ENCODE measurements around the gene XRCC1. TPM values are rescaled to one million over a fixed set of nuclear protein-coding genes. Genes with fewer than 3 reads are reported as not detected.
"Not testable (repeated sequence)": the region's sequence is repeated elsewhere in the genome, so short reads cannot be mapped to it uniquely, and the experiment has no call there.

XRCC1 gene
- total RNA-seq, 2 donors from 2014 or later: 22.3 to 40.7 TPM

DNA sequence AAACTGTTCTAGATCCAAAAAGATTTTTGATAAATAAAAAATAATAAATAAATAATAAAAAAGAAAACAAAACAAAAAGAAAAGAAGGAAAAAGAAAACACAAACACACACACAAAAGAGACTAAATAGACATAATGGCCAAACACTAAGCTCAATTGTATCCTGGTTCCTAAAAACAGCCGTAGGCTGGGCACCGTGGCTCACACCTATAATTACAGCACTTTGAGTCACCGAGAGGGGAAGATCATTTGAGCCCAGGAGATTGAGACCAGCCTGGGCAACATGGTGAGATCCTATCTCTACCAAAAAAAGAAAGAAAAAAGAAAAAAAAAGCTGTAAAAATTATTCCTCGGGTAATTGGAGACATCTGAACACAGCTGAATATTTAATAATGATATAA is 57.3 kb downstream of the XRCC1 start:
- Histone ChIP-seq H3K27ac (no peak overlapping the region), H3K27me3 (no peaks in the 10 kb centered on the region), H3K9ac (ENCODE audit: low read depth in 2 of 2, low read length in 2 of 2) (no peak overlapping the region), H3K4me3 (no peak overlapping the region), H3K4me1 (no peaks in the 10 kb centered on the region), H3K9me3 (no peaks in the 10 kb centered on the region), H3K36me3 (no peaks in the 10 kb centered on the region)
- no peak for DNase-seq
- intact Hi-C loops (cut with DNase I): loop anchor here (2.0 kb wide), 1 partner anchor 71 kb away; no protein-coding TSS in a partner anchor
- TF ChIP-seq, protein P1, sequence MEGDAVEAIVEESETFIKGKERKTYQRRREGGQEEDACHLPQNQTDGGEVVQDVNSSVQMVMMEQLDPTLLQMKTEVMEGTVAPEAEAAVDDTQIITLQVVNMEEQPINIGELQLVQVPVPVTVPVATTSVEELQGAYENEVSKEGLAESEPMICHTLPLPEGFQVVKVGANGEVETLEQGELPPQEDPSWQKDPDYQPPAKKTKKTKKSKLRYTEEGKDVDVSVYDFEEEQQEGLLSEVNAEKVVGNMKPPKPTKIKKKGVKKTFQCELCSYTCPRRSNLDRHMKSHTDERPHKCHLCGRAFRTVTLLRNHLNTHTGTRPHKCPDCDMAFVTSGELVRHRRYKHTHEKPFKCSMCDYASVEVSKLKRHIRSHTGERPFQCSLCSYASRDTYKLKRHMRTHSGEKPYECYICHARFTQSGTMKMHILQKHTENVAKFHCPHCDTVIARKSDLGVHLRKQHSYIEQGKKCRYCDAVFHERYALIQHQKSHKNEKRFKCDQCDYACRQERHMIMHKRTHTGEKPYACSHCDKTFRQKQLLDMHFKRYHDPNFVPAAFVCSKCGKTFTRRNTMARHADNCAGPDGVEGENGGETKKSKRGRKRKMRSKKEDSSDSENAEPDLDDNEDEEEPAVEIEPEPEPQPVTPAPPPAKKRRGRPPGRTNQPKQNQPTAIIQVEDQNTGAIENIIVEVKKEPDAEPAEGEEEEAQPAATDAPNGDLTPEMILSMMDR (IDR thresholded peaks at IDR 0.05): no peak

DNA sequence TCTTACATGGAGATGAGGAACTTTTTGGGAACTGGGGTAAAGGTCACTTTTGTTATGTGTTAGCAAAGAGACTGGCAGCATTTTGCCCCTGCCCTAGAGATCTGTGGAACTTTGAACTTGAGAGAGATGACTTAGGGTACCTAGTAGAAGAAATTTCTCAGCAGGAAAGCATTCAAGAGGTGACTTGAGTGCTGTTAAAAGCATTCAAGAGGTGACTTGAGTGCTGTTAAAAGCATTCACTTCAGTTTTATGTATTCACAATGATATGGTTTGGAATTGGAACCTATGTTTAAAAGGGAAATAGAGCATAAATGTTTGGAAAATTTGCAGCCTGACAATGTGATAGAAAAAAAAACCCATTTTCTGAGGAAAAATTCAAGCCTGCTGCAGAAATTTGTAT is 62.9 kb downstream of the XRCC1 start:
- H3K9ac ChIP-seq (ENCODE audit: low read depth in 2 of 2, low read length in 2 of 2); H3K27me3 ChIP-seq; H3K9me3 ChIP-seq; H3K4me1 ChIP-seq; H3K27ac ChIP-seq; intact Hi-C loops (cut with DNase I); H3K4me3 ChIP-seq; DNase-seq: not testable (repeated sequence)
- H3K36me3 ChIP-seq: peaks cover 15% of the 10 kb centered on the region

DNA sequence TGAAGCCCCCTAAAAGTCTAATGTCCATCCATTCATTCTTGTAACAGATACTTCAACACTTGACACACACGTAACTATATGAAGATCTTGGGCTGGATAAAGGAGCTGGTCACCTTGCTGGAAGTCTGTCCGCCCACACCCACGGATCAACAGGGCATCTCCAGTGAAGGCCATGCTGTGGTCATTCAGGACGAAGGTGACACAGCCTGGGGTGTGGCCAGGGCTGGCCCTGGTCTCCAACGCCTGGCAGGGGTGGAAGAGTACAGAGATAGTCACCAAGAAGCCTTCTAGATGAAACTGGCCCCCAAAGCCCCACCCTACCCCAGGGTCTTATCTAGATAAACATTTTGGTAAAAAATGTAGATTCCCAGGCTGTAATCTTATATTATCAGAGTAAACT is 64.0 kb downstream of the XRCC1 start:
- H3K36me3 ChIP-seq: peaks cover 15% of the 10 kb centered on the region
- H3K4me3 ChIP-seq: no peak overlapping the region
- no peak overlapping the region for H3K9ac ChIP-seq (ENCODE audit: low read depth in 2 of 2, low read length in 2 of 2)
- no peak overlapping the region for H3K27ac ChIP-seq
- TF ChIP-seq, protein P1 (IDR thresholded peaks at IDR 0.05): no peak
- intact Hi-C loops (cut with DNase I): no loop called here
- H3K27me3 ChIP-seq: no peaks in the 10 kb centered on the region
- no peak for DNase-seq
- H3K9me3 ChIP-seq: no peaks in the 10 kb centered on the region
- H3K4me1 ChIP-seq: no peaks in the 10 kb centered on the region

DNA sequence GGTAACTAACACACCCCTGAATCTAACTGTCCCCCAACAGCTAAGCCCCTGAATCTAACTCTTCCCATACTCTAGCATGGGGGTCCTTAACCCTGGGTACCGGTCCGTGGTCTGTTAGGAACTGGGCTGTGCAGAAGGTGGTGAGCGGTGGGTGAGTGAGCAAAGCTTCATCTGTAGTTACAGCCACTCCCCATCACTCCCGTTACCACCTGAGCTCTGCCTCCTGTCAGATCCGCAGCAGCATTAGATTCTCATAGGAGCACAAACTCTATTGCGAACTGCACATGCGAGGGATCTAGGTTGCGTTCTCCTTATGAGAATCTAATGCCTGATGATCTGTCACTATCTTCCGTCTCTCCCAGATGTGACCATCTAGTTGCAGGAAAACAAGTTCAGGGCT is 64.6 kb downstream of the XRCC1 start:
- Histone ChIP-seq H3K36me3 (peaks cover 15% of the 10 kb centered on the region), H3K4me3 (no peak overlapping the region), H3K9ac (ENCODE audit: low read depth in 2 of 2, low read length in 2 of 2) (no peak overlapping the region), H3K9me3 (no peaks in the 10 kb centered on the region), H3K4me1 (no peaks in the 10 kb centered on the region), H3K27ac (no peak overlapping the region), H3K27me3 (no peaks in the 10 kb centered on the region)
- no peak for DNase-seq
- TF ChIP-seq, protein P1 (IDR thresholded peaks at IDR 0.05): no peak
- intact Hi-C loops (cut with DNase I): no loop called here

DNA sequence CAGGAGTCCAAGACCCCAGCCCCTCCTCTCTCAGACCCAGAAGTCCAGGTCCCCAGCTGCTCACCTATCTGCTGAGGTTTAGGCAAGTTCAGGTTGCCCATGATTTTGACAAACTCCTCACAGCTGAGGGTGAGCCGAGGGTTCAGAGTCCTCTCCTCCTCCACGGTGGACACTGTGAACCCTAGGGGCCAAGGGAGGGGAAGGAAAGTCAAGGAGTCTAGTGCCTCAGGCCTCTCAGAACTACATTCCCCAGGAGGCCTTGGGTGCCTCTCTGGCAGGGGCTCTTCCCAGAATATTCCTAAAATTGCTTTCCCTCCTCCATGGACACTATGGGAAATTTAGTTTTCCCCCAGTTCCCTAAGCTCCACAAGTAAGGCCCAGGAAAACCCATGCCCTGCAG is 67.4 kb downstream of the XRCC1 start:
- H3K4me1 ChIP-seq: peaks cover 5% of the 10 kb centered on the region
- no peak for DNase-seq
- TF ChIP-seq, protein P1 (IDR thresholded peaks at IDR 0.05): no peak
- H3K36me3 ChIP-seq: peaks cover 15% of the 10 kb centered on the region
- H3K9me3 ChIP-seq: no peaks in the 10 kb centered on the region
- no peaks in the 10 kb centered on the region for H3K27me3 ChIP-seq
- H3K4me3 ChIP-seq: no peak overlapping the region
- H3K27ac ChIP-seq: no peak overlapping the region
- intact Hi-C loops (cut with DNase I): no loop called here
- H3K9ac ChIP-seq (ENCODE audit: low read depth in 2 of 2, low read length in 2 of 2): no peak overlapping the region

DNA sequence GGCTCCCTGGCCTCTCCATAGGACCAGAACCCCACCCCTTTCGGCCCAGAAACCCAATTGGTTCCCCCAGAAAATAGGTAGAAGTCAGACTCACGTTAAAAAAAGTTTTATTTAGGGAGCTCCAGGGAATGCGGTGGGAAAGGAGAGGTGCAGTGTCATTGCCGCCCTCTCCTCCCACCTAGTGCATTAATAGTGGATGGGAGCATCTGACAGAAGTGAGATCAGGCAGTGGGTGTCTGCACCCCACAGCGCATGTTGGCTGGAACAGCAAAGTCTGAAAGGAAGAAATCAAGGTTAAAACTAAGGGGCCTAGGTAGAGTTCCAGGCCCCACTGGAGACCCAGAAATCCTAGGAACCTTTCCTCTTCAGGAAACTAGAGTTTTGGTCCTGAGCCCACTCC is 68.7 kb downstream of the XRCC1 start:
- H3K9me3 ChIP-seq: no peaks in the 10 kb centered on the region
- TF ChIP-seq, protein P1 (IDR thresholded peaks at IDR 0.05): no peak
- H3K27me3 ChIP-seq: no peaks in the 10 kb centered on the region
- peaks cover 5% of the 10 kb centered on the region for H3K4me1 ChIP-seq
- H3K27ac ChIP-seq: no peak overlapping the region
- intact Hi-C loops (cut with DNase I): no loop called here
- H3K4me3 ChIP-seq: no peak overlapping the region
- no peak for DNase-seq
- peaks cover 15% of the 10 kb centered on the region for H3K36me3 ChIP-seq
- H3K9ac ChIP-seq (ENCODE audit: low read depth in 2 of 2, low read length in 2 of 2): no peak overlapping the region

Data from colonic mucosa (tissue), 4 donors.